Measurements from ENCODE around the gene SLC12A1. TPM values are rescaled to one million over a fixed set of nuclear protein-coding genes. Genes with fewer than 3 reads are reported as not detected.

Gene SLC12A1
- polyA plus RNA-seq, 2 of the 4 experiments (the other 2 are of a cell fraction), result not detected

DNA sequence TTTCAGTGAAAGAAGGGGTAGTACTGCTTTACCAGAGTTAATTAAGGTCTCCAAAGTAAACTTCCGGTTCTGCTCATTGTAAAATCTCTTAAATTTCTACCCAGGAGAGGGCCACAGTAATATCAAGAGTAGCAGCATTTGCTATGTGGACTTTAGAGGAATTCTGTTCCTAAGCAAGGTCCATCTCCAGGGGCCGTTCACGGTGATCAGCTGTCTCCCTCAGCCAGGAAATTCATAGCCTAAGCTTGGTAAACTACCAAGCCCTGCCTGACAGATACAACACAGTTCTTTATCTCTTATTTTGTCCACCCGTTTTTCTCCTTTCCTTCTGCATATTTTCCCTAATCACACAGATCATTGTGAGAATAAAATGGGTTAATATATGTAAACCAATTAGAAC, 127.4 kb downstream of the SLC12A1 start:
- 26% methylated on average over 4 of the region's 4 CpGs for WGBS (ENCODE audit: missing lambda C conversion rate)
- ChIA-PET POLR2A (no interaction called here), CTCF (no interaction called here)
- ATAC-seq, result no peak
- H3K9me3 ChIP-seq, result no peaks in the 10 kb centered on the region
- DNase-seq (ENCODE audit: low read depth in 1 of 2, low spot score in 1 of 2), result no peak
- peak overlapping the region; percentile 95 for H3K4me2 ChIP-seq
- no peak overlapping the region for H3K27ac ChIP-seq
- H3K4me1 ChIP-seq, result peaks cover 20% of the 10 kb centered on the region; the same call in 2 of the 3 replicates
- TF ChIP-seq, protein P1, sequence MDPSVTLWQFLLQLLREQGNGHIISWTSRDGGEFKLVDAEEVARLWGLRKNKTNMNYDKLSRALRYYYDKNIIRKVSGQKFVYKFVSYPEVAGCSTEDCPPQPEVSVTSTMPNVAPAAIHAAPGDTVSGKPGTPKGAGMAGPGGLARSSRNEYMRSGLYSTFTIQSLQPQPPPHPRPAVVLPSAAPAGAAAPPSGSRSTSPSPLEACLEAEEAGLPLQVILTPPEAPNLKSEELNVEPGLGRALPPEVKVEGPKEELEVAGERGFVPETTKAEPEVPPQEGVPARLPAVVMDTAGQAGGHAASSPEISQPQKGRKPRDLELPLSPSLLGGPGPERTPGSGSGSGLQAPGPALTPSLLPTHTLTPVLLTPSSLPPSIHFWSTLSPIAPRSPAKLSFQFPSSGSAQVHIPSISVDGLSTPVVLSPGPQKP (IDR thresholded peaks at IDR 0.05; ENCODE audit: low read depth, low read length), result no peak
- TF ChIP-seq NR3C1 (IDR thresholded peaks at IDR 0.05), result no peak
- no peak for TF ChIP-seq HOXA7 (CRISPR knock-in tag; IDR thresholded peaks at IDR 0.05)
- no peak for TF ChIP-seq KDM1A (IDR thresholded peaks at IDR 0.05; ENCODE audit: low read depth)
- no peak for TF ChIP-seq SREBF2 (IDR thresholded peaks at IDR 0.05)
- TF ChIP-seq MYC (IDR thresholded peaks at IDR 0.05; ENCODE audit: borderline replicate concordance, low read length), result no peak
- TF ChIP-seq, protein P2, sequence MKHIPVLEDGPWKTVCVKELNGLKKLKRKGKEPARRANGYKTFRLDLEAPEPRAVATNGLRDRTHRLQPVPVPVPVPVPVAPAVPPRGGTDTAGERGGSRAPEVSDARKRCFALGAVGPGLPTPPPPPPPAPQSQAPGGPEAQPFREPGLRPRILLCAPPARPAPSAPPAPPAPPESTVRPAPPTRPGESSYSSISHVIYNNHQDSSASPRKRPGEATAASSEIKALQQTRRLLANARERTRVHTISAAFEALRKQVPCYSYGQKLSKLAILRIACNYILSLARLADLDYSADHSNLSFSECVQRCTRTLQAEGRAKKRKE (CRISPR knock-in tag; IDR thresholded peaks at IDR 0.05; ENCODE audit: low read depth), result no peak
- TF ChIP-seq, protein P3, sequence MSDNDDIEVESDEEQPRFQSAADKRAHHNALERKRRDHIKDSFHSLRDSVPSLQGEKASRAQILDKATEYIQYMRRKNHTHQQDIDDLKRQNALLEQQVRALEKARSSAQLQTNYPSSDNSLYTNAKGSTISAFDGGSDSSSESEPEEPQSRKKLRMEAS (IDR thresholded peaks at IDR 0.05), result no peak
- TF ChIP-seq POLR2AphosphoS2 (conservative IDR thresholded peaks at IDR 0.05; ENCODE audit: low read length), result no peak
- no peak for TF ChIP-seq RNF2 (IDR thresholded peaks at IDR 0.05; ENCODE audit: borderline replicate concordance, low read depth)
- TF ChIP-seq, protein P4, sequence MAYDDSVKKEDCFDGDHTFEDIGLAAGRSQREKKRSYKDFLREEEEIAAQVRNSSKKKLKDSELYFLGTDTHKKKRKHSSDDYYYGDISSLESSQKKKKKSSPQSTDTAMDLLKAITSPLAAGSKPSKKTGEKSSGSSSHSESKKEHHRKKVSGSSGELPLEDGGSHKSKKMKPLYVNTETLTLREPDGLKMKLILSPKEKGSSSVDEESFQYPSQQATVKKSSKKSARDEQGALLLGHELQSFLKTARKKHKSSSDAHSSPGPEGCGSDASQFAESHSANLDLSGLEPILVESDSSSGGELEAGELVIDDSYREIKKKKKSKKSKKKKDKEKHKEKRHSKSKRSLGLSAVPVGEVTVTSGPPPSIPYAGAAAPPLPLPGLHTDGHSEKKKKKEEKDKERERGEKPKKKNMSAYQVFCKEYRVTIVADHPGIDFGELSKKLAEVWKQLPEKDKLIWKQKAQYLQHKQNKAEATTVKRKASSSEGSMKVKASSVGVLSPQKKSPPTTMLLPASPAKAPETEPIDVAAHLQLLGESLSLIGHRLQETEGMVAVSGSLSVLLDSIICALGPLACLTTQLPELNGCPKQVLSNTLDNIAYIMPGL (CRISPR knock-in tag; IDR thresholded peaks at IDR 0.05; ENCODE audit: borderline replicate concordance), result no peak
- peak overlapping the region; percentile 96 for H3K4me3 ChIP-seq
- no peak for FAIRE-seq

DNA sequence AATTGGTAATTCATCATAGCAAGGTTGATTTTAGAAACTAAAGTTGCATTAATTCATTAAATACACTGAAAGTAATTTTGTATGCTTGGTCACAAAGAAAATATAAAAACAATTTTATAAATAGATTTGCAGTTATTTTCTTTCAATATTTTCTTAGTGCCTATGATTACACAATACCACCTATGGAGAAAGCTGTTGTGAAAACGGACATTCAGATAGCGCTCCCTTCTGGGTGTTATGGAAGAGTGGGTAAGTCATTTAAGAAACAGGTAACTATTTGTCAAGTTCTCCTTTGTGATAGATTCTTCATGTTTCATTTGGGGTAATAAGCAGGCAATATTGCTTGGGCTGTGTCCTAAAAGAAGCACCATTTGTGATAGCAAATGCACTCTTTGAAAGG, 128.2 kb downstream of the SLC12A1 start:
- H3K27ac ChIP-seq, result no peak overlapping the region
- H3K9me3 ChIP-seq, result no peaks in the 10 kb centered on the region
- no peak for ATAC-seq
- TF ChIP-seq ZNF302 (CRISPR knock-in tag; IDR thresholded peaks at IDR 0.05) (no peak), CEBPB (IDR thresholded peaks at IDR 0.05) (peak in 1 of 2 experiments; percentile 60; a peak in 1 of 4 replicates)
- TF ChIP-seq, protein P5, sequence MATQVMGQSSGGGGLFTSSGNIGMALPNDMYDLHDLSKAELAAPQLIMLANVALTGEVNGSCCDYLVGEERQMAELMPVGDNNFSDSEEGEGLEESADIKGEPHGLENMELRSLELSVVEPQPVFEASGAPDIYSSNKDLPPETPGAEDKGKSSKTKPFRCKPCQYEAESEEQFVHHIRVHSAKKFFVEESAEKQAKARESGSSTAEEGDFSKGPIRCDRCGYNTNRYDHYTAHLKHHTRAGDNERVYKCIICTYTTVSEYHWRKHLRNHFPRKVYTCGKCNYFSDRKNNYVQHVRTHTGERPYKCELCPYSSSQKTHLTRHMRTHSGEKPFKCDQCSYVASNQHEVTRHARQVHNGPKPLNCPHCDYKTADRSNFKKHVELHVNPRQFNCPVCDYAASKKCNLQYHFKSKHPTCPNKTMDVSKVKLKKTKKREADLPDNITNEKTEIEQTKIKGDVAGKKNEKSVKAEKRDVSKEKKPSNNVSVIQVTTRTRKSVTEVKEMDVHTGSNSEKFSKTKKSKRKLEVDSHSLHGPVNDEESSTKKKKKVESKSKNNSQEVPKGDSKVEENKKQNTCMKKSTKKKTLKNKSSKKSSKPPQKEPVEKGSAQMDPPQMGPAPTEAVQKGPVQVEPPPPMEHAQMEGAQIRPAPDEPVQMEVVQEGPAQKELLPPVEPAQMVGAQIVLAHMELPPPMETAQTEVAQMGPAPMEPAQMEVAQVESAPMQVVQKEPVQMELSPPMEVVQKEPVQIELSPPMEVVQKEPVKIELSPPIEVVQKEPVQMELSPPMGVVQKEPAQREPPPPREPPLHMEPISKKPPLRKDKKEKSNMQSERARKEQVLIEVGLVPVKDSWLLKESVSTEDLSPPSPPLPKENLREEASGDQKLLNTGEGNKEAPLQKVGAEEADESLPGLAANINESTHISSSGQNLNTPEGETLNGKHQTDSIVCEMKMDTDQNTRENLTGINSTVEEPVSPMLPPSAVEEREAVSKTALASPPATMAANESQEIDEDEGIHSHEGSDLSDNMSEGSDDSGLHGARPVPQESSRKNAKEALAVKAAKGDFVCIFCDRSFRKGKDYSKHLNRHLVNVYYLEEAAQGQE (IDR thresholded peaks at IDR 0.05), result no peak
- H3K4me3 ChIP-seq, result no peak overlapping the region
- ChIA-PET CTCF (interaction anchor here (0.8 kb wide), 1 partner anchor 23 kb away, joined by 5 read pairs; no protein-coding TSS in a partner anchor), POLR2A (no interaction called here)
- no peak for DNase-seq (ENCODE audit: low read depth in 1 of 2, low spot score in 1 of 2)
- 53% methylated on average over 2 of the region's 2 CpGs for WGBS (ENCODE audit: missing lambda C conversion rate)
- H3K4me2 ChIP-seq, result peak overlapping the region; percentile 95; the same call in 2 of the 3 replicates
- no peak for FAIRE-seq
- peaks cover 20% of the 10 kb centered on the region; the same call in 2 of the 3 replicates for H3K4me1 ChIP-seq

DNA sequence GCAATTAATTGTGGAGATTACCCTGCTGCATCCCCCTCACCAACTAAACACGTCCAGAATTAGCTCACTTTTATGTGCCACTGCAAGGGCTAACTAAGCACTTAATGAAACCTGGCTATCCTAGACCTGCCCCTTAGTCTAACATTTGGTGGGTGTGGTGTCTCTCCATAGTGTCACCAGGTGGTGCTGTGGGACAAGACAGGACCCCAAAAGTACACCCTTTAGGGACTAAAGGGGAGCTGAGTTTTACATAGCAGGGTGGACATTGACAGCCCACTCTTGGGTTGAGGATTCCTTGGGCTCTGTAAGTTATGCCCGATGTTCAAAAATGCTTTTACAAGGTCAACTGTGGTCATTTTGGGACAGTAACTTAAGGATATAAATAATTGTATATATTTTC, 130.8 kb downstream of the SLC12A1 start:
- FAIRE-seq, result no peak
- Histone ChIP-seq H3K27ac (no peak overlapping the region), H3K4me3 (no peak overlapping the region), H3K4me2 (no peak overlapping the region), H3K4me1 (peaks cover 16% of the 10 kb centered on the region; the same call in 2 of the 3 replicates), H3K9me3 (no peaks in the 10 kb centered on the region)
- peak in 1 of 2 experiments; percentile 4 for DNase-seq (ENCODE audit: low read depth in 1 of 2, low spot score in 1 of 2)
- ChIA-PET POLR2A (no interaction called here), CTCF (interaction anchor here (1.3 to 2.6 kb wide), 3 partner anchors 11 to 21 kb away, joined by 3 to 13 read pairs (median 4); no protein-coding TSS in a partner anchor)
- WGBS (ENCODE audit: missing lambda C conversion rate), result 96% methylated on average over 2 of the region's 2 CpGs
- peak; percentile 50 to 55; a peak in 4 of 6 replicates for ATAC-seq
- TF ChIP-seq NFE2L2 (conservative IDR thresholded peaks at IDR 0.05; ENCODE audit: low read length) (no peak), FOSL2 (IDR thresholded peaks at IDR 0.05) (no peak), FOSL2 (CRISPR knock-in tag; IDR thresholded peaks at IDR 0.05) (no peak), RAD21 (conservative IDR thresholded peaks at IDR 0.05 in 1 of 2, IDR thresholded peaks at IDR 0.05 in 1 of 2) (peak in 1 of 2 experiments; percentile 24; a peak in 2 of 5 replicates), RNF2 (IDR thresholded peaks at IDR 0.05; ENCODE audit: borderline replicate concordance, low read depth) (no peak), ZFP36 (IDR thresholded peaks at IDR 0.05; ENCODE audit: borderline replicate concordance, partially characterized antibody) (no peak), RCOR1 (IDR thresholded peaks at IDR 0.05; ENCODE audit: low read depth, low read length) (no peak)
- TF ChIP-seq, protein P1 (IDR thresholded peaks at IDR 0.05; ENCODE audit: low read depth, low read length), result no peak
- TF ChIP-seq, protein P6, sequence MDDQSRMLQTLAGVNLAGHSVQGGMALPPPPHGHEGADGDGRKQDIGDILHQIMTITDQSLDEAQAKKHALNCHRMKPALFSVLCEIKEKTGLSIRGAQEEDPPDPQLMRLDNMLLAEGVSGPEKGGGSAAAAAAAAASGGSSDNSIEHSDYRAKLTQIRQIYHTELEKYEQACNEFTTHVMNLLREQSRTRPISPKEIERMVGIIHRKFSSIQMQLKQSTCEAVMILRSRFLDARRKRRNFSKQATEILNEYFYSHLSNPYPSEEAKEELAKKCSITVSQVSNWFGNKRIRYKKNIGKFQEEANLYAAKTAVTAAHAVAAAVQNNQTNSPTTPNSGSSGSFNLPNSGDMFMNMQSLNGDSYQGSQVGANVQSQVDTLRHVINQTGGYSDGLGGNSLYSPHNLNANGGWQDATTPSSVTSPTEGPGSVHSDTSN (IDR thresholded peaks at IDR 0.05), result no peak
- TF ChIP-seq, protein P2 (CRISPR knock-in tag; IDR thresholded peaks at IDR 0.05; ENCODE audit: low read depth), result no peak
